ENCODE data around the gene TSC22D3.

DNA sequence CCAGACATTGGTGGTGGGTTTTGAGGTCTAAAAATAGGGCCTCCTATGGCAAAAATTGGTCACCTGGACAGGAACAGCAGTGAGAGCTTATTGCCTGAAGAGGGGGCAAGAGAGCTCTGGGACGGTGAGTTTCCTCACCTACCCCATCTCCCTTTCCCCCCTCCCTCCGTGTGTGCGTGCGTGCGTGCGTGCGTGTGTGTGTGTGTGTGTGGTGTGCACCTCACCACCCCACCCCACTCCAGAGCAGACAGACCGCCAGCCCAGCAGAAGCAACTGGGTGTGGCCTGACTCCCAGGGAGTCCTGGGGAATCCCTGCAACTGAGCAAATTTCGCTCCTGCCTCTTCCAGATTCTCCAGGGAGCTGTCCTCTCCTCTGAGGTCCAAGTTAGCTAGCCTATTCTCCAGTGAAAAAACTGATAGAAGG, 102.6 kb downstream of the TSC22D3 start:
- TF ChIP-seq POLR2AphosphoS5 (IDR thresholded peaks at IDR 0.05; ENCODE audit: low read depth, low read length): no peak
- TF ChIP-seq TAF1 (IDR thresholded peaks at IDR 0.05; ENCODE audit: borderline replicate concordance, insufficient read depth, low read length): no peak

Measured in PFSK-1 (cell line).